HUDEP-2 (cell line): ENCODE results near the gene XYLT1.
"Not testable (repeated sequence)": the region's sequence is repeated elsewhere in the genome, so short reads cannot be mapped to it uniquely, and the experiment has no call there.

Source experiments
- DNase-seq, 76 experiments: peaks; one replicate each; lab custom pipeline; 2025; ENCODE audit not compliant: unreplicated experiment in 76 of 76; lab: John Stamatoyannopoulos, UW

XYLT1 gene

GRCh38 chr16:17470908-17471718, at the start of gene XYLT1:
Gene XYLT1 (minus strand): TSS chr16:17470960. CDS start chr16:17470796, 164 bp downstream.
- no peak for DNase-seq

GRCh38 chr16:17520111-17520510, 49.4 kb upstream of the XYLT1 start:
- DNase-seq = no peak

DNA sequence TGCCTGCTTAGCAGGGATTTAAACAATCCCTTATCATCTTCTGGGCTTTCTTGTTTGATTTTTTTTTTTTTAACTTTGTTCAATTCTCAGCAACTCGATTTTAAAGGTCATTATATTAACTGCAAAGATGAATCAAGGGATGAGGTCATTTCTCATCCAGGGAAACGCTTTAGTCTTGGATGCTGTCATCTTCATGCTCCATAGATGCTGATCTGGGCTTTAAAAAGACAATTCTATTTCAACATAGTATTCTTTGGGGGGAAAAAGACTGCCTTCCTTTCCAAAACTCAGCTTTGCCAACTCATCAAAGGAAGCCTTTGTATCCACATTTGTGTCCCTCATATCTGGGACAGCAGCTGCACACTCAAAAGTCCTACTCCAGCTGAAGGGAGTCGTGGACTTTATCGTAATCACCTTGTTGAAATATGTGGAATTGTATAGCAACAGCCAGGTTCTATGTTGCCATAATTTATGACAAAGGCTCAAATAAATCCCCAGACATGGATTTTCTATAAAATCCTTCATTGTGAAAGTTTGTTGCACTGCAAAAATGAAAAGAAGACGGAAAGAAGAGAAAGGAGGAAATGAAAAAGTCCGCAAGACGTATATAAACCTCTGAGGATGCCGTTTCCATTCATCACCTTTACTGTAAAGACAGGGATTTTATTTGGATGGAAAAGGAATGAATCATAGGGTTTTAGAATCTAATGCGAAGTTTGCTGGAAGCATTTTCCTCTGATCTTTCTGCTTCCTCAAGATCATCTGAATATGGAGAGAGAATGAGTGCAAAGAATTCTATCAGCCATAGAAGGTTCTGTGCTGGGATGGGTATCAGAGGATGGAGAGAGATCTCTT, 48.6 kb upstream of the XYLT1 start:
- no peak for DNase-seq

DNA sequence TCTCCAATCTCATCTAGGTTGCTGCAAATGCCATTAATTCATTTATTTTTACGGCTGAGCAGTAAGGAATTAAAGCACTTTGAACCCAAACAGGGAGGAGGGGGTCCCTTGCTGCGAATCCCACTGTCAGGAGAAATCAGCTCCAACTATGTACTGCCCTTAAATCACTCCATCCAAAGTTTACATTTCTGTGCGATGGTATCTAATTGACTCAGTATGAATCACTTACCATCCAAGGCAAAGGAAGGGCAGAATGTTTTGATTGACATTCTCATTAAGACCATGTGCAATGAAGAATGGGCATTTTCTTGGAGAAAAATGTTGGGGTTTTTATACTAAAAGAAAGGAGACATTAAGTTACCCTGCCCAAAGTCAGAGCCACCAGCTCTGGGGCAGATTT, 47.7 kb upstream of the XYLT1 start:
- no peak for DNase-seq

DNA sequence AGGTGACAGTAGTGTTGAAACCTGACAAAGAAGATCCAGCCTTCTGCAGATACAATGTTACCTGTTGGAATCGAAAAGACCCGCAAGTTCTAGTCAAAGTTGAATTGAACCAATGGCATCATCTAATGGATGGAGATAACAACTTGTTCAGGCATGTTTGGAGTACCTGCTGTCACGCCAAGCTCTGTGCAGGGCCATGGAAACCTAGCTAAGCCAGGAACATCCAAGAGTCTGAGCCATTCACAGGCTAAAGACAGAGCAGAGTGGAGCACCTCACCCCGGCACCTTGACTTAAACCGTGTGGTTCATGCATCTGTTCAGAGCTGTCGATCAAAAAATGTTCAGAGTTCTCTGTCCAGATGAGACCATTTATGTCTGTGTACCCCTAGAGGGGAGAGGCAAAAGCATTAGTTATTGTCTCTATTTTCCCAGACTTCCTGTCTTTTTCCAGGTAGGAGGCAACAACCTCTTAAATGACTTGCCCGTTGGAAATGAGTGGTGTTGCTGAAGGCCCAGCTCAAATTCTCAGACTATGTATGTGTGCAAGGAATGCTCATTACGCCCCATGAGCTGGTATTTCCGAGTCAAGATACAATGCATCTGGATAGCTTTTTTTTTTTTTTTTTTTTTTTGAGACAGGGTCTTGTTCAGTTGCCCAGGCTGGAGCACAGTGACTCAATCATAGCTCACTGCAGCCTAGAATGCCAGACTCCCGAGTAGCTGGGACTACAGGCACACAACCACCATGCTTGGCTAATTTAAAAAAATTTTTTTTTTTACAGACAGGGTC, 44.9 kb upstream of the XYLT1 start:
- DNase-seq = no peak

DNA sequence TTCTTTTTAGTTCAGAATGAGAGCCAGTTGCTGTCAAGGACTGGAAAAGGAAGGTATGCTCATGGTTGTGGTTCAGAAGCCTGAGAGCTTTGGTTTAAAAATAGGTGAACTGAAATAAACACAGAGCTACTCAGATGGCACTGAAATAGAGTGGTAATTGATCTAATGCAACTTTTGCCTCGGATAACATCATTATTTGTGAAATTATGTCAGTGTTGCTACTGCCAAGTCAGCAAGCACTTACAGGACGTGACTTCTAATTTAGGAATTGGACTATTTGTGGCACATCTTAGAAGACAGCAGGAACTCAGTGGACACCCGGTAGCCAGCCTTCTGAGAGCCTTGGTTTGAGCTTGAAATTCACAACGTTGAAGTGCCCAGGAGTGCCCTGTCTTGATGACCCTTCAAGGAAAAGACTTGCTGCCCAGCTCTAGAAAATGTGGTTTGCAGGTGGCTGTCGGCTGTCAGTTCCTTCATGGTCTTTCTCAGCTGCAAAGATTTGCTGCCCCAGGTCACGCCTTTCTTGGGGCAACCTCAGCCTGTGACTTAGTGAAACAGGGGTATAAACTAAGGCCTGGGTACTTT, 42.0 kb upstream of the XYLT1 start:
- no peak for DNase-seq

DNA sequence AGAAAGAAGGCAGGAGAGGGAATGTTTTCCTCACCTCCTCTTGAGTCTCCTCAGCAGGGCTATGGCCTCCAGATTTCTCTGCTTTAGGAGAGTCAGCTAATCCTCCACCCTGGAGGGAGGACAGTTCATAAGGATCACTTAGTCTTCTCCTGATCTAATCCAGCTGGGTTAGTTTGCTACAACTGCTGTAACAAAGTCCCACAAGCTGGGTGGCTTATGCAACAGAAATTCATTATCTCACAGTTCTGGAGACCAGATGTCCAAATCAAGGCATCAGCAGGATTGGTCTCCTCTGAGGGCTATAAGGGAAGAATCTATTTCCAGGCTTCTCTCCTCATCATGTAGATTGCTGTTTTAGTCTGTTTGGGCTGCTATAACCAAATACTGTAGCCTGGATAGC, 40.6 kb upstream of the XYLT1 start:
- no peak for DNase-seq

GRCh38 chr16:17510567-17510966, 39.8 kb upstream of the XYLT1 start:
- DNase-seq = no peak

GRCh38 chr16:17509194-17509593, 38.4 kb upstream of the XYLT1 start:
- no peak for DNase-seq

- DNase-seq = no peak
These were observed 37.5 kb upstream of the XYLT1 start for GRCh38 chr16:17508303-17508702.

DNA sequence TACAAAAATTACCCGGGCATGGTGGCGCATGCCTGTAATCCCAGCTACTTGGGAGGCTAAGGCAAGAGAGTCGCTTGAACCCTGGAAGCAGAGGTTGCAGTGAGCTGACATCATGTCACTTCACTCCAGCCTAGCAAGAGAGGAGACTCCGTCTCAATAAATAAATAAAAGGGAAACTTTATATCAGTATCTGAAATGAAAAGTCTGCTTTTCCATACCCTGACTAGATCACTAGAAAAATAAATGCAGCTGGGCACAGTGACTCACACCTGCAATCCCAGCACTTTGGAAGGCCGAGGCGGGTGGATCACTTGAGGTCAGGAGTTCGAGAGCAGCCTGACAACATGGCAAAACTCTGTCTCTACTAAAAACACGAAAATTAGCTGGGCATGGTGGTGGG, 36.8 kb upstream of the XYLT1 start:
- DNase-seq = not testable (repeated sequence)

GRCh38 chr16:17505828-17506227, 35.1 kb upstream of the XYLT1 start:
- not testable (repeated sequence) for DNase-seq

DNA sequence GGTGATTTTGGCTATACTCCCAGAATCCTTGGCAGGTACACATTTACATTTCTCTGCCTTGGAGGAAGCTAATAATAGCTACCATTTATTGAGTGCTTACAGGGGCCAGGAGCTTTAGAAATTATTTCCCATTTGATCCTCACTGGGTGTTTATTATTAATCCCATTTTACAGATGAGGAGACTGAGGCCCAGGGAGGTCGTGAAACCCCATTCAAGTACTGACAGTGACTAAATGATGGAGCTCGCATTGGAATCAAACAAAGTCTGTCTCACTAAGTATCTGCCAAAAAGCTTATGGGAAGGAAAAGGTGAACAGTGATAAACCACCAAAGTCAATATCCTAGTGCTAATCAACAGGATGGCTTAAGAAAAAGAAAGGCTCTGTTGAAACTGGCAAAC, 33.3 kb upstream of the XYLT1 start:
- no peak for DNase-seq

DNA sequence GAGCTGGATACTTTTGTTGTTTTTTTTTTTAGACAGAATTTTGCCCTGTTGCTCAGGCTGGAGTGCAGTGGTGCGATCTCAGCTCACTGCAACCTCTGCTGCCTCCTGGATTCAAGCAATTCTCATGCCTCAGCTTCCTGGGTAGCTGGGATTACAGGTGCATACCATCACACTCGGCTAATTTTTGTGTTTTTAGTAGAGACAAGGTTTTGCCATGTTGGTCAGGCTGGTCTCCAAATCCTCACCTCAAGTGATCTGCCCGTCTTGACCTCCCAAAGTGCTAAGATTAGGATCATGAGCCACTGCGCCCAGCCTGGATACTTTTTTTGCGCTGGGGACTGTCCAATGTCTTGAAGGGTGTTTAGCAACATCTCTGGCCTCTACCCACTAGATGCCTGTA, 32.6 kb upstream of the XYLT1 start:
- no peak for DNase-seq

- DNase-seq = no peak
These were observed 30.6 kb upstream of the XYLT1 start for GRCh38 chr16:17501321-17501720.

GRCh38 chr16:17499223-17499902, 28.6 kb upstream of the XYLT1 start:
- DNase-seq = no peak

DNA sequence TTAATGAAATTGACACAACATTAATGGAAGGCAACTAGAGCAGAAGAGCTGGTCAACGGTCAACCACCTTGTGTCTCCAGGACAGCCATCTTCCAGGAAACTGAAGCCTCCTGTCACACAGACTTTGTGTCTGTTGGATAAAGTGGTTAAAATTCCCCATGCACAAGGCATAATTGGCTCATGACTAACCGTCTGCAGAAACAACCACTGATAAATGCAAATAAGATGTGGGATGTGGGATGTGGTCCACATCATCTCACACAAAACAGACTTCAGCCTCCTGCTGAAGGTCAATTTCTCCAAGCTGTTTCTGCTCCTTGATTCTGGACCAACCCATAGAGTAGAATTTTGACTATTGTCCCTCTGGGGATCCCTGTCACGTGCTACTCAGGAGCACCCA, 26.9 kb upstream of the XYLT1 start:
- DNase-seq = no peak

DNA sequence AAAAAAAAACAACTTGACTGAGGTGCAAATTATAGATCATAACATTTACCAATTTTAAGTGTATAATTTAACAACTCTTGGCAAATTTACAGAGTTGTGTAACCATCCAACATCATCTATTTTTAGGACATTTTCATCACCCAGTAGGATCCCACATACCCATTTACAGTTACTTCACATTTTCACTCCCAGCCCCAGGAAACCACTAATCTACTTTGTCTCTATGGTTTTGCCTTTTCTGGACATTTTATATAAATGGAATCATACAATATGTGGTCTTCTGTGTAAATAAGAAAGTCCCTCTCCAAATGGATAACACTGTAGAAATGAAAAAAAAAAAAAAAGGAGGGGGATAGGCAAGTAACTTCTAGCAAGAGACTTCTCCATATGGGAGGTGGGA, 26.1 kb upstream of the XYLT1 start:
- DNase-seq = no peak

DNA sequence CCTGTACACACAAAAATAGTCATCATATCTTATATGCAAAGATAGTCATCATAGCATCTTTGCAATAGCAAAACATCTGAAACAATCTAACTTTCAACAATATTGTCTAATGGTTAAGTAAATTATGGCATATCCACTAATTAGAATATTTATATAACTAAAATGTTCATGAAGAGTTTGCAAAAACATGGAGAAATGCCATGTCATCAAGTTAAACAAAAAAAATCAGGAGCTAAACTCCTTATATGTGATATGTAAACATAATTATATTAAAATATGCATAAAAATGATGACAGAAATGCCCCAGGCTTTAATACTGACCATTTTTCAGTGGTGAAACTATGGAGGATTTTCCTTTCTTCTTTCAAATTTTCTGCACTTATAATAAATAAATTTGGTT, 22.3 kb upstream of the XYLT1 start:
- DNase-seq = no peak

DNA sequence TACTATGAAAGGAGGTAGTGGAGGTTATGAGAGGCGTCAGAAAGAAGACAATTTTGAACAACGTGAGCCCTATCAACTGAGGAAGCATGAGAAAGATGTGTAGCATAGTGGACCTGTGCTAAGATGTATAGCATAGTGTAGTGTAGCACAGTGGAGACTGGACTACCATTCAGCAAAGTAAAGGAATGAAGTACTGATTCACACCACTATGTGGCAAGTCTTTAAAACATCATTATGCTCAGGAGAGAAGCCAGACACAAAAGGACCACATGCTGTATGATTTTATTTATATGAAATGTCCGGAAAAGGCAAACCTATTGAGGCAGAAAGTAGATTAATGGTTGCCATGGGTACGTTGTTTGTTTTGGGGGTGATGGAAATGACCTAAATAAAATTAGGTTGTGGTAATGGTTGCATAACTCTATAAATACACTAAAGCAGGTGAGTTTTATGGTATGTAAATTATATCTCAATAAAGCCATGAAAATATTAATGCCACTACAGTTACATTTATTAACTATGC, 20.4 kb upstream of the XYLT1 start:
- no peak for DNase-seq
